Central memory CD4-positive, alpha-beta T cell (primary cell): Measurements from ENCODE around the gene CFAP73.
"Not testable (repeated sequence)": the region's sequence is repeated elsewhere in the genome, so short reads cannot be mapped to it uniquely, and the experiment has no call there.

ENCODE experiments used
- DNase-seq: peaks from one replicate; pipeline ENCODE4 v3.0.0; 2022

CFAP73 gene

GRCh38 chr12:113120670-113121370, 28.7 kb upstream of the CFAP73 start:
- DNase-seq: no peak

- DNase-seq: no peak
These were observed 21.7 kb upstream of the CFAP73 start for GRCh38 chr12:113127791-113128199.

GRCh38 chr12:113128802-113129663, 20.5 kb upstream of the CFAP73 start:
- DNase-seq: no peak

- DNase-seq: no peak
These were observed 19.7 kb upstream of the CFAP73 start for GRCh38 chr12:113129664-113130456.

GRCh38 chr12:113130457-113131135, 18.9 kb upstream of the CFAP73 start:
- DNase-seq: no peak

- no peak for DNase-seq
These were observed 18.0 kb upstream of the CFAP73 start for GRCh38 chr12:113131556-113131955.

- DNase-seq: no peak
These were observed 16.5 kb upstream of the CFAP73 start for GRCh38 chr12:113133036-113133435.

GRCh38 chr12:113133666-113134065, 15.9 kb upstream of the CFAP73 start:
- no peak for DNase-seq

GRCh38 chr12:113134071-113134470, 15.5 kb upstream of the CFAP73 start:
- no peak for DNase-seq

- no peak for DNase-seq
These were observed 15.0 kb upstream of the CFAP73 start for GRCh38 chr12:113134521-113134951.

- peak; percentile 61 for DNase-seq
These were observed 14.1 kb upstream of the CFAP73 start, which contains the start of gene RASAL1 for GRCh38 chr12:113135178-113136127. Gene RASAL1 (minus strand): TSS chr12:113135761. CDS start chr12:113135462, 299 bp downstream.

GRCh38 chr12:113136128-113136989, 13.2 kb upstream of the CFAP73 start:
- peak; percentile 51 for DNase-seq

- DNase-seq: no peak
These were observed 12.5 kb upstream of the CFAP73 start for GRCh38 chr12:113136990-113137511.

GRCh38 chr12:113137861-113138783, 11.4 kb upstream of the CFAP73 start:
- DNase-seq: no peak

GRCh38 chr12:113138826-113139225, 10.7 kb upstream of the CFAP73 start:
- DNase-seq: no peak

GRCh38 chr12:113140706-113141105, 8.8 kb upstream of the CFAP73 start:
- no peak for DNase-seq

- DNase-seq: not testable (repeated sequence)
These were observed 7.8 kb upstream of the CFAP73 start for GRCh38 chr12:113141716-113142115.

- no peak for DNase-seq
These were observed 7.2 kb upstream of the CFAP73 start for GRCh38 chr12:113142173-113142885.
